Subcutaneous abdominal adipose tissue (tissue), 5 donors: ENCODE data around the gene ANTXRL.
"Not testable (repeated sequence)": the region's sequence is repeated elsewhere in the genome, so short reads cannot be mapped to it uniquely, and the experiment has no call there.

ENCODE experiments used
- H3K27ac ChIP-seq: one replicate; pipeline ENCODE4 v1.7.0; 2013; ENCODE audit warnings: low read depth, mild to moderate bottlenecking, inconsistent platforms, low read length, moderate library complexity
- H3K27me3 ChIP-seq, 5 donors: one replicate each; pipeline ENCODE4 v1.7.0; 2013; ENCODE audit warnings: low read length in 5 of 5, inconsistent platforms in 1 of 5; ENCODE audit not compliant: control insufficient read depth in 5 of 5, insufficient read depth in 4 of 5
- H3K36me3 ChIP-seq, 5 donors: one replicate each; pipeline ENCODE4 v1.7.0; 2013; ENCODE audit warnings: low read length in 5 of 5; ENCODE audit not compliant: control insufficient read depth in 5 of 5, insufficient read depth in 5 of 5
- H3K4me1 ChIP-seq, 5 donors: one replicate each; pipeline ENCODE4 v1.7.0; 2013; ENCODE audit warnings: low read length in 5 of 5, mild to moderate bottlenecking in 3 of 5, moderate library complexity in 1 of 5; ENCODE audit not compliant: control insufficient read depth in 5 of 5, insufficient read depth in 5 of 5
- H3K4me3 ChIP-seq, 5 donors: one replicate each; pipeline ENCODE4 v1.7.0; 2013; ENCODE audit warnings: low read length in 5 of 5, low read depth in 1 of 5
- H3K9ac ChIP-seq, 5 donors: one replicate each; pipeline ENCODE4 v1.7.0; 2013; ENCODE audit warnings: low read length in 5 of 5, mild to moderate bottlenecking in 4 of 5, moderate library complexity in 3 of 5
- H3K9me3 ChIP-seq, 5 donors: one replicate each; pipeline ENCODE4 v1.7.0; 2013; ENCODE audit warnings: low read length in 5 of 5; ENCODE audit not compliant: control insufficient read depth in 5 of 5
- donor health status: healthy.
- donor health status: healthy.
- donor health status: healthy.
- donor health status: healthy.
- donor health status: healthy.

Gene ANTXRL

DNA sequence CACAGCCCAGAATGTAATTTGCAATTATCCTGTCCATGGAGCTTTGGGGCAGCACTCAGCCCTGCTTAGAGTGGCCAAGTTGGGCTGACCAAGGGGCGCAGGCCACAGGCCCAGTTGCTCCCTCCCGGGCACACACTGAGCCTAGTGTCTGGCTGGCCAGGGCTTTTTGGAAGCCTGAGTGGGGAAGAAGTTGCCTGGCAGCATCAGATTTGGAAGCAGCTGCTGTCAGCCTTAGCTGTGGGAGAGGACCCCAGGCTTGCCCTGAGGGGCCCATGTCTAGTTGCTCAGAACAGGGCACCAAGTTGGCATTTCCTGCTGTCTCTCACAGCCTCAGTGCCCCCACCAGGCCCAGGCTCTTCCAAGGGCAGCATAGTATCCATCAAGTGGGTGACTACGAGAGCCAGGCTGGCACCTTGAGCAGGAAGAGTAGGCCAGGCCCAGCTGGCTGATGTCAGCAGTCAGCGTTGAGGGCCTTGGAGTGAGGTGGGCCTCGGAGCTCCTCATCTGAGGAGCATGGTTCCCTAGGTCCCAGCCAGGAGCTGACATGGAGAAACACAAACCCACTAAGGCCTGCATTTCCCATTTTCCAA, 14.4 kb downstream of the ANTXRL start:
- H3K9me3 ChIP-seq: no peaks in the 10 kb centered on the region
- no peak overlapping the region for H3K4me3 ChIP-seq
- peaks cover 0 to 15% (median 0%) of the 10 kb centered on the region in 5 donors for H3K27me3 ChIP-seq
- peaks cover 0 to 22% (median 11%) of the 10 kb centered on the region in 5 donors for H3K4me1 ChIP-seq
- no peaks in the 10 kb centered on the region for H3K36me3 ChIP-seq
- H3K9ac ChIP-seq: no peak overlapping the region
- H3K27ac ChIP-seq: no peak overlapping the region

GRCh38 chr10:46301721-46302479, 15.1 kb downstream of the ANTXRL start:
- peaks cover 0 to 15% (median 0%) of the 10 kb centered on the region in 5 donors for H3K27me3 ChIP-seq
- peaks cover 0 to 22% (median 11%) of the 10 kb centered on the region in 5 donors for H3K4me1 ChIP-seq
- H3K9ac ChIP-seq: no peak overlapping the region
- no peak overlapping the region for H3K27ac ChIP-seq
- no peaks in the 10 kb centered on the region for H3K36me3 ChIP-seq
- no peak overlapping the region for H3K4me3 ChIP-seq
- H3K9me3 ChIP-seq: no peaks in the 10 kb centered on the region

- not testable (repeated sequence) for H3K9me3 ChIP-seq, H3K36me3 ChIP-seq, H3K27ac ChIP-seq, H3K9ac ChIP-seq, H3K4me3 ChIP-seq, H3K27me3 ChIP-seq
- peaks cover 0 to 22% (median 11%) of the 10 kb centered on the region in 5 donors for H3K4me1 ChIP-seq
These were observed 16.1 kb downstream of the ANTXRL start for GRCh38 chr10:46302765-46303352.

- peaks cover 0 to 22% (median 11%) of the 10 kb centered on the region in 5 donors for H3K4me1 ChIP-seq
These were observed 17.3 kb downstream of the ANTXRL start for GRCh38 chr10:46304062-46304461.

DNA sequence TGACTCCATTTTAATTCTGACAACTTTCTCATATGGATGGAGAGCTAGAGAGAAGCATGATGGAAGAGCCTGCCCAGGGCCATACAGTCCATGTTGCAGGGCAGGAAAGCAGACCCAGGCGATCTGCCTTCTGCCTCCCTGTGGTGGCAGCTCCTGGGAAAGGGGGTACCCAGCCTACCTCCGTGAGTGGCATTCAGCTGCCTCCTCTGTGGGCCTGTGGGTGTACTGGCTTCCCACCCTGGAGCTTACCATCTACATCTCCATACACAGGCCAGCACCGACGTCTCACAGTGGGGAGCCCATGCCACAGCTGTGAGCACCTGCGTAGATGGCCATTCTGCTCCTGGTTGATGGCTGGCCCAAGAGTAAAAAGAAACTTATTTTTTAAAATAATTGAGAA, 17.9 kb downstream of the ANTXRL start:
- H3K4me1 ChIP-seq: peaks cover 0 to 22% (median 11%) of the 10 kb centered on the region in 5 donors
- H3K36me3 ChIP-seq, H3K4me3 ChIP-seq, H3K27me3 ChIP-seq, H3K9ac ChIP-seq, H3K9me3 ChIP-seq, H3K27ac ChIP-seq: not testable (repeated sequence)

More at GRCh38 chr10:46304062-46304461, 17.3 kb downstream of the ANTXRL start:
- no peak overlapping the region for H3K9ac ChIP-seq
- H3K36me3 ChIP-seq: no peaks in the 10 kb centered on the region
- H3K4me3 ChIP-seq: no peak overlapping the region
- peaks cover 0 to 13% (median 0%) of the 10 kb centered on the region in 5 donors for H3K27me3 ChIP-seq
- H3K9me3 ChIP-seq: no peaks in the 10 kb centered on the region
- H3K27ac ChIP-seq: no peak overlapping the region

DNA sequence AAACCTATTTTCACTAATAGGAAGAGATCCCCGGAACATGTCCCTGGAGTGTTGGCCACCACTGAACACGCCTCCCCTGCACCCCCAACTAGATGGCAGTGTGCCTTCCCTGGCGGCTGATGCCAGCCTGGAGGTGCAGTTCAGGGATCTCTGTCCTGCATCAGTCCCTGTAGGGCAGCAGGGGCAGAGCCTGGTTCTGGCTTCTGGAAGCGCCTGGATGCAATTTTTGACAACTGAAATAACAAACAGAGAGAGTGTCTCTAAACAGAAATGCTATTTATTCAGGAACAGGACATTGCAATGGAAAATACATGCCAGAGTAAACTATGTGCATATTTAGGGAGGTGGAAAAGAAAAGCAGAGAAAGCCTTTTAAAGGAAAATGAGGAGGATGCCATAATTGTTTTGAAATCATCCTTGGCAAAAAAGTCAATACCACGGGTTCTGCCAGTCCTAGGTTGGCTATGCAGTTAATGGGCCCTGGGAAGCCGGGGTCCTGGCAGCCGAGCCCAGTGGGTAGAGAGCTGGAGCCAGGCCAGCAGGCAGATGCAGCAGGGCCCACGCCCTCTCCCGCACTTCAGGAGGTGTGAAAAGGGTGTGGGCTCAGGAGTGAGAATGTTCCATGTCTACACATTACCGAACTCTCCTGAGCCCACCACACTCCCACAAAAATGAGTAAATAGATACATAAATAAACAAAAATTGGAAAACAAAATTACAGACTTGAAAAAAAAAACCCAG, 18.5 kb downstream of the ANTXRL start:
- Histone ChIP-seq H3K9me3 (no peaks in the 10 kb centered on the region), H3K27ac (no peak overlapping the region), H3K27me3 (peaks cover 0 to 7% (median 2%) of the 10 kb centered on the region in 5 donors), H3K36me3 (no peaks in the 10 kb centered on the region), H3K4me1 (peaks cover 0 to 22% (median 11%) of the 10 kb centered on the region in 5 donors), H3K9ac (no peak overlapping the region), H3K4me3 (no peak overlapping the region)

DNA sequence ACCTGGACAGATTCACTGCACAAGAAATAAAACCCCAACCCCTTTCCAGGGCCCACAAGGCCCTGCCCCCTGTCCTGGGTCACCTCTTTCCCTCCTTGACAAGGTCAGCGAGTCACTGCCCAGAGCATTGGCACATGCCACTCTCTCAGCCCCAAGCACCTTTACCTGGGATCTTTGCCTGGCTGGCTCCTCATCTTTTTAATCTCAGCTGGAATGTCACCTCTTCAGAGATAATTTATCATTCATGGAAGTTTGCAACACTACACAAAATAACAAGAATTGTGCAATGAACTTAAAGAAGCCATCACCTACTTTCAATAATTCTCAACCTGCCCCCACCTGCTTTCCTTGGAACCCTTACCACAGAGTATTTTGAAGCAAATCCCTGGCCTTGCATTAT, 19.2 kb downstream of the ANTXRL start:
- peaks cover 0 to 22% (median 11%) of the 10 kb centered on the region in 5 donors for H3K4me1 ChIP-seq
- peaks cover 0 to 10% (median 2%) of the 10 kb centered on the region in 5 donors for H3K27me3 ChIP-seq

GRCh38 chr10:46306516-46307184, 19.9 kb downstream of the ANTXRL start:
- Histone ChIP-seq H3K4me3 (no peak overlapping the region), H3K27me3 (peaks cover 0 to 8% (median 2%) of the 10 kb centered on the region in 5 donors), H3K36me3 (no peaks in the 10 kb centered on the region), H3K9ac (no peak overlapping the region), H3K9me3 (no peaks in the 10 kb centered on the region), H3K27ac (no peak overlapping the region), H3K4me1 (peaks cover 0 to 22% (median 11%) of the 10 kb centered on the region in 5 donors)

More for the DNA sequence above, 19.2 kb downstream of the ANTXRL start:
- no peak overlapping the region for H3K9ac ChIP-seq
- H3K9me3 ChIP-seq: no peaks in the 10 kb centered on the region
- H3K4me3 ChIP-seq: no peak overlapping the region
- H3K36me3 ChIP-seq: no peaks in the 10 kb centered on the region
- H3K27ac ChIP-seq: no peak overlapping the region

- H3K4me3 ChIP-seq: no peak overlapping the region
- H3K9me3 ChIP-seq: no peaks in the 10 kb centered on the region
- no peaks in the 10 kb centered on the region for H3K36me3 ChIP-seq
- H3K27ac ChIP-seq: no peak overlapping the region
- no peak overlapping the region for H3K9ac ChIP-seq
- H3K4me1 ChIP-seq: peaks cover 0 to 19% (median 7%) of the 10 kb centered on the region in 5 donors
- peaks cover 0 to 8% (median 2%) of the 10 kb centered on the region in 5 donors for H3K27me3 ChIP-seq
These were observed 20.7 kb downstream of the ANTXRL start for GRCh38 chr10:46307281-46308112.
